PC-9 (cell line): ENCODE measurements around the gene ATP11A. TPM values are rescaled to one million over a fixed set of nuclear protein-coding genes. Genes with fewer than 3 reads are reported as not detected.
A peak's percentile ranks its signal among the peaks of the same experiment; 100 is the strongest.

Experiments
- BruUV-seq: library from RNA; stranded (reverse); fragments of 400-500 nt; replicated peaks from 2 replicates; lab custom pipeline; 2021; lab: Mats Ljungman, UMichigan
- CTCF ChIA-PET: fragments of 300-600 bp; sonication (Branson Sonifier 250); formaldehyde crosslinking; loops from one replicate; lab custom pipeline; 2022; ENCODE audit warnings: antibody characterized with exemption; lab: Charles Lee
- POLR2A ChIA-PET: fragments of 300-600 bp; sonication (Branson Sonifier 250); formaldehyde crosslinking; loops from one replicate; lab custom pipeline; 2022; ENCODE audit warnings: antibody characterized with exemption; ENCODE audit not compliant: unreplicated experiment; lab: Charles Lee
- DNase-seq, 2 experiments: peaks; one replicate each; pipeline versions ENCODE4 v3.0.0 to v3.0.0-alpha.2; 2015 to 2022; ENCODE audit warnings: mixed read lengths in 1 of 2
- H2AFZ ChIP-seq: fragments of 200-600 bp; sonication (generic); 2 replicates; pipeline ENCODE4 v1.8.1; 2017; ENCODE audit warnings: antibody characterized with exemption
- H3F3A ChIP-seq: fragments of 200-600 bp; sonication (generic); 2 replicates; pipeline ENCODE4 v1.8.1; 2017; ENCODE audit warnings: antibody characterized with exemption, mild to moderate bottlenecking, low read depth; ENCODE audit not compliant: insufficient read depth
- H3K27ac ChIP-seq: fragments of 200-600 bp; sonication (generic); 2 replicates; pipeline ENCODE4 v1.6.1; 2016; ENCODE audit warnings: mixed run types
- H3K27me3 ChIP-seq: fragments of 200-600 bp; sonication (generic); 2 replicates; pipeline ENCODE4 v1.6.1; 2016; ENCODE audit warnings: low read depth, mixed run types; ENCODE audit not compliant: insufficient read depth
- H3K36me3 ChIP-seq: fragments of 200-600 bp; sonication (generic); 2 replicates; pipeline ENCODE4 v1.6.1; 2016; ENCODE audit warnings: low read depth, mixed run types
- H3K4me1 ChIP-seq: fragments of 200-600 bp; sonication (generic); replicated peaks from 2 replicates; pipeline ENCODE4 v1.6.1; 2016; ENCODE audit warnings: mixed run types; ENCODE audit not compliant: insufficient read depth
- H3K4me2 ChIP-seq: fragments of 200-600 bp; sonication (generic); 2 replicates; pipeline ENCODE4 v1.6.1; 2017; ENCODE audit warnings: mixed run types
- H3K4me3 ChIP-seq: fragments of 200-600 bp; sonication (generic); 2 replicates; pipeline ENCODE4 v1.6.1; 2016; ENCODE audit warnings: mixed run types
- H3K79me2 ChIP-seq: fragments of 200-600 bp; sonication (generic); 2 replicates; pipeline ENCODE4 v1.6.1; 2017; ENCODE audit warnings: low read depth, mixed run types
- H3K9me2 ChIP-seq: fragments of 200-600 bp; sonication (generic); 2 replicates; pipeline ENCODE4 v1.8.1; 2017; ENCODE audit warnings: mild to moderate bottlenecking; ENCODE audit not compliant: insufficient read depth
- H3K9me3 ChIP-seq: fragments of 200-600 bp; sonication (generic); 2 replicates; pipeline ENCODE4 v1.8.1; 2016; ENCODE audit warnings: low read depth; ENCODE audit not compliant: insufficient read depth
- H4K20me1 ChIP-seq: fragments of 200-600 bp; sonication (generic); 2 replicates; pipeline ENCODE4 v1.8.1; 2017; ENCODE audit not compliant: insufficient read depth
- CTCF ChIP-seq: fragments of 200-600 bp; sonication (generic); conservative IDR thresholded peaks from 2 replicates; pipeline ENCODE4 v1.6.1; 2017; ENCODE audit warnings: mixed run types, antibody characterized with exemption, mild to moderate bottlenecking, moderate library complexity
- EZH2 ChIP-seq: fragments of 200-600 bp; sonication (generic); IDR thresholded peaks from 2 replicates; pipeline ENCODE4 v1.8.0; 2017; ENCODE audit warnings: antibody characterized with exemption, low read depth
- intact Hi-C: fragments of 100-400 bp; cut with micrococcal nuclease; formaldehyde crosslinking; loops from one replicate; pipeline ENCODE4 v1.10.0; 2022; ENCODE audit not compliant: unreplicated experiment
- total RNA-seq: library from RNA; stranded (reverse); gene quantifications from 2 replicates; pipeline ENCODE4 v1.2.3, GENCODE V29; 2021

Gene ATP11A
- total RNA-seq, 1 experiment from 2014 or later = 92.2 TPM

- ChIA-PET CTCF (no interaction called here), POLR2A (no interaction called here)
- TF ChIP-seq EZH2 = no peak
- TF ChIP-seq CTCF = no peak
- H3K79me2 ChIP-seq = no peaks in the 10 kb centered on the region
- no peak overlapping the region for H3K4me3 ChIP-seq
- H3K27me3 ChIP-seq = no peaks in the 10 kb centered on the region
- intact Hi-C loops = no loop called here
- no peaks in the 10 kb centered on the region for H3K4me1 ChIP-seq
- no peak overlapping the region for H3K27ac ChIP-seq
- H3F3A ChIP-seq = no peaks in the 10 kb centered on the region
- peaks cover 17% of the 10 kb centered on the region; the same call in 1 of the 2 replicates for H3K36me3 ChIP-seq
- no peak overlapping the region for H2AFZ ChIP-seq
- no peaks in the 10 kb centered on the region for H3K9me3 ChIP-seq
- DNase-seq = no peak
- H3K4me2 ChIP-seq = no peak overlapping the region
- H4K20me1 ChIP-seq = no peaks in the 10 kb centered on the region; the same call in 1 of the 2 replicates
- H3K9me2 ChIP-seq = no peaks in the 10 kb centered on the region
- no TSS peak for BruUV-seq
Measured at GRCh38 chr13:112846411-112847115, 156.7 kb downstream of the ATP11A start.

DNA sequence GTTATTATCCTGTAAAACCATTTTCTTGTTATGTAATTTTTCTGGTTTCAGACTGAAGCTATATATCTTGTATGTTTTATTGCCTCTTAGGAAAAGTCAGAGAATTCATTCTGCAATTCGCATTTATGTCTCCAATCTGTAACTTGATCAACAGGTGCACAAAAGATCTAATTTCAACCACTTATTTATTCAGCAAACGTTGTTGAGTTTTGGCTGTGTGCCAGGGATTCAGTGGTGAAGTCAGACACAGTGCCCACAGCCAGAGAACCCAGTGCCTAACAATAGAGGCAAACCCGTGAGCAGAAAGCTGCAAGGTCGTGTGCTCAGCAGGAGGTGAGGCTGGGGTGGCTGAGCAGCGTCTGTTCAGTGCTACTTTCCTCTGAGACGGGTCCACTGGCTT is 159.7 kb downstream of the ATP11A start:
- no peak overlapping the region for H3K27ac ChIP-seq
- no peak for TF ChIP-seq EZH2
- TF ChIP-seq CTCF = no peak
- no peaks in the 10 kb centered on the region for H3K9me3 ChIP-seq
- H3K36me3 ChIP-seq = peaks cover 13% of the 10 kb centered on the region; the same call in 1 of the 2 replicates
- ChIA-PET CTCF (no interaction called here), POLR2A (no interaction called here)
- no peaks in the 10 kb centered on the region for H3K27me3 ChIP-seq
- no peak for DNase-seq
- H4K20me1 ChIP-seq = no peaks in the 10 kb centered on the region; the same call in 1 of the 2 replicates
- no peaks in the 10 kb centered on the region for H3K4me1 ChIP-seq
- H3K9me2 ChIP-seq = no peaks in the 10 kb centered on the region
- H3F3A ChIP-seq = no peaks in the 10 kb centered on the region
- no peak overlapping the region for H3K4me3 ChIP-seq
- intact Hi-C loops = no loop called here
- H3K79me2 ChIP-seq = no peaks in the 10 kb centered on the region
- BruUV-seq = no TSS peak
- no peak overlapping the region for H3K4me2 ChIP-seq
- H2AFZ ChIP-seq = no peak overlapping the region

DNA sequence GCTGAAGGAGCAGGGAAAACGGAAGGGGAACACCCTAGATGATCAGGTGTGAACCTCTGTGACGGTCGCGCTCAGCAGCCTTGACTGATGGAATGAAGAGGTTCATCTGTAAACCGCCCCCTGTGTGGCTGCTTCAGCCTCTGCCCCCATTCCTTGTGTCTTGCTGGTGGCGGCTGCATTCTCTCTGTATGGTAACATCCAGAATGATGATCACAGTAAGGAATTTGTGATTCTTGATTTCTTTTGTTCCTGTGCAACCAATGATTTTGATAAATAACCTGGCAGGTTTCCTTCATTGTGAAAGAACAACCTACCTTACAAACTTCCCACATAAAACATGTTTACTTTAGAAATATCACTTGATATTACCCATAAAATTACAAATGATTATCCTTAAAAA is 160.4 kb downstream of the ATP11A start:
- Histone ChIP-seq H3K27ac (no peak overlapping the region), H3F3A (peaks cover 2% of the 10 kb centered on the region; the same call in 1 of the 2 replicates), H3K79me2 (no peaks in the 10 kb centered on the region), H2AFZ (no peak overlapping the region), H3K36me3 (peaks cover 14% of the 10 kb centered on the region; the same call in 1 of the 2 replicates), H4K20me1 (no peaks in the 10 kb centered on the region; the same call in 1 of the 2 replicates), H3K4me3 (no peak overlapping the region), H3K27me3 (no peaks in the 10 kb centered on the region), H3K4me1 (no peaks in the 10 kb centered on the region), H3K9me3 (no peaks in the 10 kb centered on the region), H3K4me2 (no peak overlapping the region), H3K9me2 (no peaks in the 10 kb centered on the region)
- peak in 1 of 2 experiments; percentile 43 for DNase-seq
- CTCF ChIA-PET = no interaction called here
- no TSS peak for BruUV-seq
- TF ChIP-seq EZH2 (no peak), CTCF (no peak)
- POLR2A ChIA-PET = no interaction called here
- intact Hi-C loops = no loop called here
